HUDEP-2 (cell line): ENCODE data around the gene ARFGAP1.

Source experiments
- DNase-seq, 76 experiments: peaks; one replicate each; lab custom pipeline; 2025; ENCODE audit not compliant: unreplicated experiment in 76 of 76; lab: John Stamatoyannopoulos, UW

ARFGAP1 gene

GRCh38 chr20:63272105-63273058 is at the start of gene ARFGAP1:
TSS of gene ARFGAP1 (plus strand) at chr20:63272813. CDS start at chr20:63275581, 2,768 bp downstream.
- peak in 71 of 76 experiments; percentile 7 to 91 (median 68) for DNase-seq

DNA sequence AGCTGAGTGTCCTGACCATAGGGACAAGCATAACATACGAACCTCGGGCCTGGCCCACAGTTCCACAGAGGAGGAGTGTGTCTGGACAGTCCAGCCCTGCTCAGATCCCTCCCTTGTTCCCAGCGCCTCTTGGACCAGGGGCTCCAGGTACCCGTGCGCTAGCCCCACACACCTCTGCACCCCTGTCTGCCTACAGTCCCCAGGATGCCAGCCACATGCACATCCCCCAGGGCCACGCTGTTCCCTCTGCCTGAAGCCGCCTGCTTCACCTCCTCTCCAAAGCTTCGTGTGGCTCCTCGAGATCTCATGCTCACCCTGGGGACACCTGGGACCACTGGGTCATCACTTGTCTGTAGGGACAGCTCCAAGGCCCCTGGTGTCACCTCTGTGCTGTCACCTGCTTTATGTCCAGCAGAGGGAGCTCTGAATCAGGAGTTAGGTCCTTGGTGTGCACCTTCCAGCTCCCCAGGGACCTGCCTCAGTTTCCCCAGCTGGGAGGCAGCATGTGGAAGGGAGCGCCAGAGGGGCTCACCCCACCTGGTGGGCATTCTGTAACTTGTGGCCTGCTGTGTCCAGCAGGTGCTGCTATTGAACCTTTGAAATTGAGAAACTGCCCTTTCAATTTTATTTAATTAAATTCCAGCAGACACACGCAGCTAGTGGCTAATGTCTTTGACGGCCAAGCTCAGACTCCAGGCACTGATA is 49.3 kb upstream of the ARFGAP1 start:
- peak in 26 of 76 experiments; percentile 2 to 59 (median 22) for DNase-seq

DNA sequence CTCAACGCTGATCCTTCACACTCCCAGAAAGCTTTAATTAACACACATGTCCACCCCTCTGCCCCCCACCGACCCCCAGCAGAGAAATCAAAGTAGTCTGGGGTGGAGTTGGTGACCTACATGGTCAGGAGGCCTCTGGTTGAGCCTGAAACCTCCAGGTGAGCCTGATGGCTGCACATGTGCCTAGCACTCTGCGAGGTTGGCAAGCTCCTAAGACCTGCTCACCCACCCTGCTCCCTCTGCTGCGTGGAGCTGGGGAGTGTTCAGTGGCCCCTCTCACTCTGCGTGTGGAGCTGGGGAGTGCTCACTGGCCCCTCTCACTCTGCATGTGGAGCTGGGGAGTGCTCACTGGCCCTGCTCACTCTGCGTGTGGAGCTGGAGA is 48.8 kb upstream of the ARFGAP1 start:
- no peak for DNase-seq

GRCh38 chr20:63224412-63225081 is 48.1 kb upstream of the ARFGAP1 start:
- peak in 9 of 76 experiments; percentile 7 to 50 (median 20) for DNase-seq

GRCh38 chr20:63225082-63225454 is 47.5 kb upstream of the ARFGAP1 start:
- DNase-seq: no peak

DNA sequence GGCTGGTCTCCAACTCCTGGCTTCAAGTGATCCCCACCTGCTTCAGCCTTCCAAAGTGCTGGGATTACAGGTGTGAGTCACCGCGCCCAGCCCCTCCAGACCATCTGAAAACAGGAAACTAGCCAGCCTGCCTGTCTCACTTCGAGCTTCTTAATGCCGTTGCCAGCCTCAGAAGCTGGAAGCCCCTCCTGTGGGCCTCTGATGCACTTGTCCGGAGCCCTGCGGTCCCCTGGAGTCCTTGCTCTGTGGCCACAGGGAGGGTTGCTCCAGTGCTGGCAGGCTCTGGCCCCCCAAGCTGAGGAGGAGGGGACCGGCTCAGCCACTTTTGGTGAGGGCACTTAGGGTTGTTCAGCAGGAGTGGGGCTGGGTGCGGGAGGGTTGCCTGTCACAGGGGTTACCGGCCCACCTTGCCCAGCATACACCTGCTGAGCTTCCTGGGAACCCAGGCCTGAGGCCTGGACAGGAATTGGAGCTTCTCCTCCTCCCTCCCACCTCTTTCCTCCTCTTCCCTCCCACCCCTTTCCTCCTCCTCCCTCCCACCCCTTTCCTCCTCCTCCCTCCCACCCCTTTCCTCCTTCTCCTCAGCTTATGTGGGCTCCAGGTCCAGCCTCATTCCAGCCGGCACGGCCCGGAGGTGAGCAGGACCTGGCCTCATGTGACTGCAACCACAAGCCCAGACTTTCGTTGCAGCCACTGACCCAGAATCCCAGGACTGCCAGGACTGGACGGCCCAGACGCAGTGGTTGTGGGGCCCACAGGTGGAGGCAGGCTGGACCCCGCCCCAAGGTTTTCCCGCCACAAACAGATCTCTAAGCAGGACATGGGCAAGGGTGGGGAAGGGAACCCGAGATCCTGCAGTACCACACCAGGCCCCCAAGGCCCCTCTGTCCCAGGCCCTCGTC is 46.3 kb upstream of the ARFGAP1 start:
- no peak for DNase-seq

GRCh38 chr20:63227260-63227659 is 45.4 kb upstream of the ARFGAP1 start:
- no peak for DNase-seq

- no peak for DNase-seq
These were observed 43.8 kb upstream of the ARFGAP1 start for GRCh38 chr20:63228806-63229205.

GRCh38 chr20:63230800-63231268 is 41.8 kb upstream of the ARFGAP1 start:
- DNase-seq: peak in 17 of 76 experiments; percentile 2 to 55 (median 18)

DNA sequence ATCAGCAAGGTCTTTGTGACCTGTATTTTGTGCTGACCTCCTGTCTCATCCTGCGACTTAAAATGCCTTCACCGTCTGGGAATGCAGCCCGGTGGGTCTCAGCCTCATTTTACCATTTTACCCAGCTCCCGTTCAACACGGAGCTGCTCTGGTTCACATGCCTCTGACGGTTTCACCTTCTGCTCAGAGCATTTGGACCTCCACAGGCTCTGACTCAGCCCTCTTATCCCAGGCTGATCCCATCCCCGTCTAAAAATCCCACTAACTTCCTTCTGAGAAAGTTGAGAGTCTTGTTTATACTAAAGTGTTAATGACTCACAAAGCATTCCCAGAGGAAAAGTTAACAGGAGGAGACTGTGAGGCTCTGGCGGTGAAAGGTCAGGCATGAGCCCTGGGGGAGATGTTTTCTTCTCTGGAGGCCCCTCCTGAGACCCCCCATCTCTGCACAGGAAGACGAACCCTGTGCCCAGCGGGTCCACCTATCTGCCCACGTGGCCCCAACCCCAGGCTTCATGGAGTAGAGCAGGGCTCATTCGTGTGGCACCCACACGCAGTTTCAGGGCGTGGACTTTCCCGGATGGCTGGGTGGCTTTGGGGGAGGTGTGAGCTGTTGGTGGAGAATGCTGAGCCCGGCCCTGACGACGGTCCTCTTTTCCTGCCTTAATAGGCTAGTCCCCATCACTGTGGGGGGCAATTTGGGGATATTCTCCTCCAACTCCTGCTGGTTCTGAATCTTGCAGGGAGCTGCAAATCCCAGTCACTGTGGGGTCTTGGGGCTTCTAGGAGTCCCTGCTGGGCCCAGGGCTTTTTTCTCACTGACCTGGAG is 40.2 kb upstream of the ARFGAP1 start:
- no peak for DNase-seq

DNA sequence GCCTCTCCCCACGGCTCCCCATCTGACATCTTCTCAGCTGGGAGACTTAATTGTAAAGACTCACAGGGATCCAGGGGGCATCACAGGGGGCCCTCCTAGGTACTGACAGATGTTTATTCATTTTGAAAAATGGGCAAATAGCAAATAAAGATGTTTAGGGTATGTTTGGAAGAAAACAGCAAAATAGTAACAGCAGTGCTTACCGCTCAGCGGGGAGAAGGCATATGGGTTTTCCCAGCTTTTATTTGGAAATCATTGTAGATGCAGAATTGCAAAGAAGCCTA is 39.6 kb upstream of the ARFGAP1 start:
- DNase-seq: no peak

DNA sequence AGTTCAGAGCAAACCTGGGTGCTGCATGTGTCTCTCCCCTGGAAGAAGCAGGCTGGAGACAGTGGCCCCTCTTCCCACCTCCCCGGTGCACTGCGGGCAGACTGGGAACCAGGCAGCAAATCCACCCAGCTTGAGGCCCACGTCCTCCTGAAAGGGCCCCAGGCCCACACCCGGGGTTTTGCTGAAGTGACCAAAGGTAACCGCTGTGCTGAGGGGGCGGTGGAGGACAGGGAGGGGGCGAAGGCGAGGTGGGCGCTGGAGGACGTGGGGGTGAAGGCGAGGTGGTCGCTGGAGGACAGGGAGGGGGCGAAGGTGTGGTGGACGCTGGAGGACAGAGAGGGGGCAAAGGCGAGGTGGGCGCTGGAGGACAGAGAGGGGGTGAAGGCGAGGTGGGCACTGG is 38.7 kb upstream of the ARFGAP1 start:
- DNase-seq: no peak

GRCh38 chr20:63234693-63235398 is 37.8 kb upstream of the ARFGAP1 start:
- peak in 13 of 76 experiments; percentile 6 to 43 (median 14) for DNase-seq

GRCh38 chr20:63235399-63235983 is 37.1 kb upstream of the ARFGAP1 start, which contains the start of gene BIRC7:
TSS of gene BIRC7 (plus strand) at chr20:63235905. CDS start at chr20:63236097, 192 bp downstream.
- peak in 7 of 76 experiments; percentile 13 to 41 (median 17) for DNase-seq

- no peak for DNase-seq
These were observed 36.3 kb upstream of the ARFGAP1 start for GRCh38 chr20:63236116-63236837.

DNA sequence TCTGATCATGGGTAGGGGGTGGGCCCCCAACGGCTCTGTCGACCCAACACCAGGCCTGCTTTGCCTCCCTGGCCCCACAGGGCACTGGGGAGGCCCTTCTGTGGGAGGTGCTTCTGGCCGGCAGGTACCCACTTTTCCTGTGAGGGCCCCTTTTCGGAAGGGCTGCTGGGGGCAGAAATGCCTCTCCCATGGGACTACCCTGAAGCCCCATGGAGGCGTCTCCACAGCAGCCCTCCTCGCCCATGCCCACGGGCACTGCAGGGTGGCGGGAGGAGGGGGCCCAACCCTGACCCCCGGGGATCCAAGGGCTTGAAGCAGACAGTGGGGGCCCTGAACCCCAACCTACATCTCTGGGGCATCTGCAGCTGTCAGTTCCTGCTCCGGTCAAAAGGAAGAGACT is 34.6 kb upstream of the ARFGAP1 start:
- no peak for DNase-seq

GRCh38 chr20:63238514-63239125 is 34.0 kb upstream of the ARFGAP1 start:
- DNase-seq: peak in 49 of 76 experiments; percentile 3 to 81 (median 36)
